ENCODE data around the gene ID1.

ID1 gene

GRCh38 chr20:31605031-31605901, at the start of gene ID1:
TSS of gene ID1 (plus strand) at chr20:31605289. CDS start at chr20:31605388, 99 bp downstream.
- peak within 1 kb of the TSS; percentile 92 for H3K4me3 ChIP-seq (ENCODE audit: control insufficient read depth, low read depth, low read length)
- peak; percentile 95 for DNase-seq (ENCODE audit: low read depth)
- TF ChIP-seq CTCF (conservative IDR thresholded peaks at IDR 0.05; ENCODE audit: control insufficient read depth, insufficient read depth, low read depth, low read length), result no peak

GRCh38 chr20:31559704-31560093, 45.4 kb upstream of the ID1 start:
- DNase-seq (ENCODE audit: low read depth), result peak; percentile 58
- H3K4me3 ChIP-seq (ENCODE audit: control insufficient read depth, low read depth, low read length), result no peak overlapping the region
- no peak for TF ChIP-seq CTCF (conservative IDR thresholded peaks at IDR 0.05; ENCODE audit: control insufficient read depth, insufficient read depth, low read depth, low read length)

- no peak overlapping the region for H3K4me3 ChIP-seq (ENCODE audit: control insufficient read depth, low read depth, low read length)
- TF ChIP-seq CTCF (conservative IDR thresholded peaks at IDR 0.05; ENCODE audit: control insufficient read depth, insufficient read depth, low read depth, low read length), result peak; percentile 96
- peak; percentile 87 for DNase-seq (ENCODE audit: low read depth)
Measured at GRCh38 chr20:31560094-31560745, 44.9 kb upstream of the ID1 start.

GRCh38 chr20:31560746-31561598, 44.1 kb upstream of the ID1 start:
- no peak for TF ChIP-seq CTCF (conservative IDR thresholded peaks at IDR 0.05; ENCODE audit: control insufficient read depth, insufficient read depth, low read depth, low read length)
- DNase-seq (ENCODE audit: low read depth), result peak; percentile 98
- no peak overlapping the region for H3K4me3 ChIP-seq (ENCODE audit: control insufficient read depth, low read depth, low read length)

GRCh38 chr20:31562241-31562640, 42.8 kb upstream of the ID1 start:
- H3K4me3 ChIP-seq (ENCODE audit: control insufficient read depth, low read depth, low read length), result no peak overlapping the region
- TF ChIP-seq CTCF (conservative IDR thresholded peaks at IDR 0.05; ENCODE audit: control insufficient read depth, insufficient read depth, low read depth, low read length), result no peak
- DNase-seq (ENCODE audit: low read depth), result no peak

- no peak for DNase-seq (ENCODE audit: low read depth)
- no peak for TF ChIP-seq CTCF (conservative IDR thresholded peaks at IDR 0.05; ENCODE audit: control insufficient read depth, insufficient read depth, low read depth, low read length)
Measured at GRCh38 chr20:31564284-31564683, 40.8 kb upstream of the ID1 start.

More at GRCh38 chr20:31564284-31564683, 40.8 kb upstream of the ID1 start:
- H3K4me3 ChIP-seq (ENCODE audit: control insufficient read depth, low read depth, low read length), result no peak overlapping the region
